Neural cell (in vitro differentiated cells): Measurements from ENCODE around the gene C1QTNF3. TPM values are rescaled to one million over a fixed set of nuclear protein-coding genes. Genes with fewer than 3 reads are reported as not detected.

Source experiments
- H2AFZ ChIP-seq: fragments of 200-600, 300-800 bp; sonication (generic), shearing (Covaris generic); 2 replicates; pipeline ENCODE4 v1.6.0; 2014; ENCODE audit warnings: low read depth, mild to moderate bottlenecking, antibody characterized with exemption, low read length, moderate library complexity
- H3F3A ChIP-seq: fragments of 200-600 bp; shearing (Covaris generic); 2 replicates; pipeline ENCODE4 v1.6.1; 2016; ENCODE audit warnings: mild to moderate bottlenecking, moderate library complexity, mixed read lengths, antibody characterized with exemption, low read length; ENCODE audit not compliant: insufficient read depth, poor library complexity, severe bottlenecking
- H3K27ac ChIP-seq: fragments of 200-600, 300-800 bp; sonication (generic), shearing (Covaris generic); 2 replicates; pipeline ENCODE4 v1.5.1; 2014; ENCODE audit warnings: mild to moderate bottlenecking, low read length, moderate library complexity
- H3K27me3 ChIP-seq: fragments of 300-800, 200-600 bp; sonication (generic), shearing (Covaris generic); 2 replicates; pipeline ENCODE4 v1.6.0; 2014; ENCODE audit warnings: mild to moderate bottlenecking, low read depth, low read length, moderate library complexity; ENCODE audit not compliant: insufficient read depth
- H3K36me3 ChIP-seq: fragments of 300-800, 200-600 bp; sonication (generic), shearing (Covaris generic); 2 replicates; pipeline ENCODE4 v1.5.1; 2014; ENCODE audit warnings: mild to moderate bottlenecking, antibody characterized with exemption, low read length, moderate library complexity; ENCODE audit not compliant: insufficient read depth
- H3K4me2 ChIP-seq: fragments of 300-800, 200-600 bp; sonication (generic), shearing (Covaris generic); 2 replicates; pipeline ENCODE4 v1.6.0; 2014; ENCODE audit warnings: mild to moderate bottlenecking, low read length
- H3K4me3 ChIP-seq: fragments of 300-800, 200-600 bp; sonication (generic), shearing (Covaris generic); 2 replicates; pipeline ENCODE4 v1.5.1; 2014; ENCODE audit warnings: mild to moderate bottlenecking, low read length, moderate library complexity
- H3K79me2 ChIP-seq: fragments of 200-600 bp; shearing (Covaris generic); replicated peaks from 2 replicates; pipeline ENCODE4 v1.6.0; 2014; ENCODE audit warnings: mild to moderate bottlenecking, low read length, moderate library complexity; ENCODE audit not compliant: insufficient read depth
- H3K9ac ChIP-seq: fragments of 300-800, 200-600 bp; sonication (generic), shearing (Covaris generic); 2 replicates; pipeline ENCODE4 v1.6.1; 2016; ENCODE audit warnings: mild to moderate bottlenecking, low read length, mixed read lengths
- H3K9me2 ChIP-seq: fragments of 200-600 bp; shearing (Covaris generic); 2 replicates; pipeline ENCODE4 v1.6.1; 2016; ENCODE audit warnings: mild to moderate bottlenecking, low read length, mixed read lengths; ENCODE audit not compliant: insufficient read depth
- H3K9me3 ChIP-seq: fragments of 200-600, 300-800 bp; sonication (generic), shearing (Covaris generic); 2 replicates; pipeline ENCODE4 v1.6.1; 2016; ENCODE audit warnings: mild to moderate bottlenecking, mixed run types, low read length, moderate library complexity, mixed read lengths
- H4K20me1 ChIP-seq: fragments of 200-600 bp; shearing (Covaris generic); 2 replicates; pipeline ENCODE4 v1.6.1; 2016; ENCODE audit warnings: mild to moderate bottlenecking, mixed run types; ENCODE audit not compliant: insufficient read depth
- EP300 ChIP-seq: fragments of 450-650 bp; conservative IDR thresholded peaks from 2 replicates; pipeline ENCODE4 v1.6.1; 2014; ENCODE audit warnings: antibody characterized with exemption, mild to moderate bottlenecking, moderate library complexity; ENCODE audit not compliant: poor library complexity, severe bottlenecking
- EZH2 ChIP-seq: fragments of 200-600, 300-800 bp; shearing (Covaris generic), sonication (generic); IDR thresholded peaks from 2 replicates; pipeline ENCODE4 v1.6.1; 2014; ENCODE audit warnings: antibody characterized with exemption, low read length, borderline replicate concordance, mild to moderate bottlenecking; ENCODE audit not compliant: insufficient read depth, poor library complexity, severe bottlenecking
- MXI1 ChIP-seq: fragments of 450-650 bp; conservative IDR thresholded peaks from 2 replicates; pipeline ENCODE4 v1.6.1; 2014; ENCODE audit warnings: antibody characterized with exemption, mild to moderate bottlenecking; ENCODE audit not compliant: poor library complexity, severe bottlenecking
- POLR2AphosphoS5 ChIP-seq: IDR thresholded peaks from 2 replicates; pipeline ENCODE4 v1.6.1; 2012
- RAD21 ChIP-seq: fragments of 450-650 bp; conservative IDR thresholded peaks from 2 replicates; pipeline ENCODE4 v1.6.1; 2014; ENCODE audit warnings: antibody characterized with exemption, mild to moderate bottlenecking, moderate library complexity
- SMC3 ChIP-seq: fragments of 450-650 bp; conservative IDR thresholded peaks from 2 replicates; pipeline ENCODE4 v1.6.1; 2014; ENCODE audit warnings: antibody characterized with exemption, mild to moderate bottlenecking, moderate library complexity; ENCODE audit not compliant: poor library complexity
- TAF1 ChIP-seq: IDR thresholded peaks from 2 replicates; pipeline ENCODE4 v1.6.1; 2012; ENCODE audit warnings: low read depth
- polyA plus RNA-seq: library from polyadenylated mRNA; depleted of rRNA; stranded (reverse); fragments of >200 nt; gene quantifications from 2 replicates; pipeline ENCODE4 v1.2.3, GENCODE V29; 2014
- TF ChIP-seq, protein P1 (sequence below): IDR thresholded peaks from 2 replicates; pipeline ENCODE4 v1.6.1; 2012; ENCODE audit warnings: borderline replicate concordance
- TF ChIP-seq, protein P2 (sequence below): fragments of 450-650 bp; IDR thresholded peaks from 2 replicates; pipeline ENCODE4 v1.5.1; 2014; ENCODE audit warnings: antibody characterized with exemption, mild to moderate bottlenecking, moderate library complexity; ENCODE audit not compliant: poor library complexity, severe bottlenecking

C1QTNF3 gene
- polyA plus RNA-seq, 1 donor from 2014 or later: 33.1 TPM

DNA sequence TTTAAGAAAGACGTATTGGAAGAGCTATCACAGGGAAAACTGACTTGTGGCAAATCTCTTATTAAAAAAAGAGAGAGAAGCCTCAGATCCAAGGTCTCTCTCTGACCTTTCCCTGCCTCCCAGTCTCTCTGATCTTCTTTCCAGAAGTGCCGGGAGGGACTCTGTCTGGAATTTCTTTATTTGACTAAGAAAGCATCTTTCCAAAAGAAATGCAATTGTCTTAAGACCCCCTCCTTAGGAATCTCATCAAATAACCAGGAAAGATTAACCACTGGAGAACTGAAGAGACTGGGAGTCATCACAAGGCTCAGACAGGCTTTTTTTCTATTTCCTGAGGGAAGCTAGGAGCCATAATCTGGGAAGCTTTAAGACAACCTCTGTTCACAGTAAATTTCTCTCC is 4.6 kb downstream of the C1QTNF3 start:
- H3K4me3 ChIP-seq: no peak overlapping the region
- no peak overlapping the region for H3K27ac ChIP-seq
- no peaks in the 10 kb centered on the region for H3F3A ChIP-seq
- no peaks in the 10 kb centered on the region for H3K9me3 ChIP-seq
- TF ChIP-seq EP300: no peak
- TF ChIP-seq MXI1: no peak
- TF ChIP-seq, protein P1, sequence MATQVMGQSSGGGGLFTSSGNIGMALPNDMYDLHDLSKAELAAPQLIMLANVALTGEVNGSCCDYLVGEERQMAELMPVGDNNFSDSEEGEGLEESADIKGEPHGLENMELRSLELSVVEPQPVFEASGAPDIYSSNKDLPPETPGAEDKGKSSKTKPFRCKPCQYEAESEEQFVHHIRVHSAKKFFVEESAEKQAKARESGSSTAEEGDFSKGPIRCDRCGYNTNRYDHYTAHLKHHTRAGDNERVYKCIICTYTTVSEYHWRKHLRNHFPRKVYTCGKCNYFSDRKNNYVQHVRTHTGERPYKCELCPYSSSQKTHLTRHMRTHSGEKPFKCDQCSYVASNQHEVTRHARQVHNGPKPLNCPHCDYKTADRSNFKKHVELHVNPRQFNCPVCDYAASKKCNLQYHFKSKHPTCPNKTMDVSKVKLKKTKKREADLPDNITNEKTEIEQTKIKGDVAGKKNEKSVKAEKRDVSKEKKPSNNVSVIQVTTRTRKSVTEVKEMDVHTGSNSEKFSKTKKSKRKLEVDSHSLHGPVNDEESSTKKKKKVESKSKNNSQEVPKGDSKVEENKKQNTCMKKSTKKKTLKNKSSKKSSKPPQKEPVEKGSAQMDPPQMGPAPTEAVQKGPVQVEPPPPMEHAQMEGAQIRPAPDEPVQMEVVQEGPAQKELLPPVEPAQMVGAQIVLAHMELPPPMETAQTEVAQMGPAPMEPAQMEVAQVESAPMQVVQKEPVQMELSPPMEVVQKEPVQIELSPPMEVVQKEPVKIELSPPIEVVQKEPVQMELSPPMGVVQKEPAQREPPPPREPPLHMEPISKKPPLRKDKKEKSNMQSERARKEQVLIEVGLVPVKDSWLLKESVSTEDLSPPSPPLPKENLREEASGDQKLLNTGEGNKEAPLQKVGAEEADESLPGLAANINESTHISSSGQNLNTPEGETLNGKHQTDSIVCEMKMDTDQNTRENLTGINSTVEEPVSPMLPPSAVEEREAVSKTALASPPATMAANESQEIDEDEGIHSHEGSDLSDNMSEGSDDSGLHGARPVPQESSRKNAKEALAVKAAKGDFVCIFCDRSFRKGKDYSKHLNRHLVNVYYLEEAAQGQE: no peak
- TF ChIP-seq, protein P2, sequence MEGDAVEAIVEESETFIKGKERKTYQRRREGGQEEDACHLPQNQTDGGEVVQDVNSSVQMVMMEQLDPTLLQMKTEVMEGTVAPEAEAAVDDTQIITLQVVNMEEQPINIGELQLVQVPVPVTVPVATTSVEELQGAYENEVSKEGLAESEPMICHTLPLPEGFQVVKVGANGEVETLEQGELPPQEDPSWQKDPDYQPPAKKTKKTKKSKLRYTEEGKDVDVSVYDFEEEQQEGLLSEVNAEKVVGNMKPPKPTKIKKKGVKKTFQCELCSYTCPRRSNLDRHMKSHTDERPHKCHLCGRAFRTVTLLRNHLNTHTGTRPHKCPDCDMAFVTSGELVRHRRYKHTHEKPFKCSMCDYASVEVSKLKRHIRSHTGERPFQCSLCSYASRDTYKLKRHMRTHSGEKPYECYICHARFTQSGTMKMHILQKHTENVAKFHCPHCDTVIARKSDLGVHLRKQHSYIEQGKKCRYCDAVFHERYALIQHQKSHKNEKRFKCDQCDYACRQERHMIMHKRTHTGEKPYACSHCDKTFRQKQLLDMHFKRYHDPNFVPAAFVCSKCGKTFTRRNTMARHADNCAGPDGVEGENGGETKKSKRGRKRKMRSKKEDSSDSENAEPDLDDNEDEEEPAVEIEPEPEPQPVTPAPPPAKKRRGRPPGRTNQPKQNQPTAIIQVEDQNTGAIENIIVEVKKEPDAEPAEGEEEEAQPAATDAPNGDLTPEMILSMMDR: no peak
- no peak for TF ChIP-seq TAF1
- no peak for TF ChIP-seq POLR2AphosphoS5
- no peak for TF ChIP-seq RAD21
- TF ChIP-seq SMC3: no peak
- no peak for TF ChIP-seq EZH2
- no peaks in the 10 kb centered on the region for H3K79me2 ChIP-seq
- H3K9ac ChIP-seq: no peak overlapping the region
- H3K9me2 ChIP-seq: no peaks in the 10 kb centered on the region
- H4K20me1 ChIP-seq: no peaks in the 10 kb centered on the region
- H2AFZ ChIP-seq: no peak overlapping the region
- H3K27me3 ChIP-seq: no peaks in the 10 kb centered on the region
- peaks cover 7% of the 10 kb centered on the region for H3K36me3 ChIP-seq
- no peak overlapping the region for H3K4me2 ChIP-seq

DNA sequence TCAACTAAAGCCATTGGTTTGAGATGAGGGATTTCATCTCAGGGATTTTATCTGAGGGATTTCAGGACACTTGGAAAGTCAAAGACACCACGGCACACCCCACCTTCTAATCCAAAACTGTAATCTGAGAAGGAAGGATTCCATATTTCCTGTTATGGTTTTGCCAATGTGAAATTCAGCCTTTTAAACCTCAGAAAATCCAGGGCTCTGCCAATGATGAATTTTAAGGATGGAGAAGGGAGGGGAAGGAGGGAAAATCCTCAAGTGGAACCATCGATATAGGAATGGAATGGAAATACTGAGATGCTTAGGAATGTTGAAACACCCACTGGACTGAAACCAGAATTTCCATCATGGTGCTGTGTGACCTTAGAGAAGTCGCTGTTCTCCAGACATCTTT is 5.3 kb downstream of the C1QTNF3 start:
- Histone ChIP-seq H4K20me1 (no peaks in the 10 kb centered on the region), H3F3A (no peaks in the 10 kb centered on the region), H3K9ac (no peak overlapping the region), H3K36me3 (peaks cover 13% of the 10 kb centered on the region), H3K27ac (no peak overlapping the region), H3K9me2 (no peaks in the 10 kb centered on the region), H3K4me2 (no peak overlapping the region), H3K4me3 (no peak overlapping the region), H3K79me2 (no peaks in the 10 kb centered on the region), H3K9me3 (no peaks in the 10 kb centered on the region), H2AFZ (no peak overlapping the region), H3K27me3 (no peaks in the 10 kb centered on the region)
- TF ChIP-seq, protein P2: no peak
- TF ChIP-seq TAF1 (no peak), SMC3 (no peak), POLR2AphosphoS5 (no peak), EP300 (no peak), EZH2 (no peak), MXI1 (no peak)
- TF ChIP-seq, protein P1: no peak
